HCT116 (cell line): Measurements from ENCODE around the gene CAMK2A.

Source experiments
- ATF3 ChIP-seq: IDR thresholded peaks from 2 replicates; pipeline ENCODE4 v1.6.1; 2012
- CEBPB ChIP-seq: IDR thresholded peaks from 2 replicates; pipeline ENCODE4 v1.6.1; 2012; ENCODE audit warnings: low read depth
- CTCF ChIP-seq, 3 experiments: fragments of 200-600 bp in 1 of 3; sonication (generic) in 1 of 3; IDR thresholded peaks in 2 of 3; conservative IDR thresholded peaks in 1 of 3; 2 replicates each; pipeline ENCODE4 v1.5.1; 2012 to 2017; ENCODE audit warnings: low read depth in 2 of 3, low read length in 2 of 3, antibody characterized with exemption in 1 of 3, borderline replicate concordance in 1 of 3, control low read depth in 1 of 3, mild to moderate bottlenecking in 1 of 3, mixed read lengths in 1 of 3, mixed run types in 1 of 3, moderate library complexity in 1 of 3; ENCODE audit not compliant: insufficient read depth in 1 of 3
- EZH2 ChIP-seq: fragments of 200-600 bp; sonication (generic); IDR thresholded peaks from 2 replicates; pipeline ENCODE4 v1.6.1; 2017; ENCODE audit warnings: antibody characterized with exemption, mixed run types
- JUND ChIP-seq: IDR thresholded peaks from 2 replicates; pipeline ENCODE4 v1.6.1; 2012
- POLR2A ChIP-seq: IDR thresholded peaks from 2 replicates; pipeline ENCODE4 v1.7.0; 2011; ENCODE audit warnings: borderline replicate concordance; ENCODE audit not compliant: insufficient read depth, insufficient read length; ENCODE audit errors: extremely low read depth
- POLR2AphosphoS5 ChIP-seq: IDR thresholded peaks from 2 replicates; pipeline ENCODE4 v1.6.1; 2011; ENCODE audit warnings: mild to moderate bottlenecking, low read depth, low read length, moderate library complexity
- RAD21 ChIP-seq: IDR thresholded peaks from 2 replicates; pipeline ENCODE4 v1.6.1; 2012; ENCODE audit warnings: low read depth, mild to moderate bottlenecking
- REST ChIP-seq: IDR thresholded peaks from 2 replicates; pipeline ENCODE4 v1.6.1; 2012; ENCODE audit warnings: low read depth
- SP1 ChIP-seq: IDR thresholded peaks from 2 replicates; pipeline ENCODE4 v1.6.1; 2012; ENCODE audit warnings: low read depth
- SRF ChIP-seq: IDR thresholded peaks from 2 replicates; pipeline ENCODE4 v1.6.1; 2012; ENCODE audit warnings: low read depth
- ZFX ChIP-seq: fragments of 450-650 bp; IDR thresholded peaks from 2 replicates; pipeline ENCODE4 v1.6.1; 2017

- TF ChIP-seq CTCF (IDR thresholded peaks at IDR 0.05 in 2 of 3, conservative IDR thresholded peaks at IDR 0.05 in 1 of 3; ENCODE audit: borderline replicate concordance in 1 of 3, insufficient read depth in 1 of 3, low read depth in 2 of 3, low read length in 2 of 3) (no peak), POLR2A (no peak), POLR2AphosphoS5 (no peak), EZH2 (no peak), REST (no peak), JUND (no peak), RAD21 (no peak), SRF (no peak), CEBPB (no peak), SP1 (no peak), ZFX (no peak), ATF3 (no peak)
Observed at GRCh38 chr5:150263375-150263775, 26.2 kb downstream of the CAMK2A start.
